ENCODE results near the gene ARHGAP42. TPM values are rescaled to one million over a fixed set of nuclear protein-coding genes. Genes with fewer than 3 reads are reported as not detected.

ARHGAP42 gene
- total and polyA plus RNA-seq, 2 of the 4 experiments (the other 2 are of a cell fraction) = 2.9 to 7.3 TPM

GRCh38 chr11:100830978-100831732 is 144.1 kb downstream of the ARHGAP42 start:
- Histone ChIP-seq H3K27me3 (ENCODE audit: control insufficient read depth, insufficient read depth, low read length) (no peaks in the 10 kb centered on the region), H2BK5ac (ENCODE audit: low read depth, low read length, poor library complexity, severe bottlenecking) (peak overlapping the region; percentile 30), H2BK15ac (ENCODE audit: low read depth, low read length) (no peak overlapping the region), H3K4ac (ENCODE audit: low read depth, low read length) (peak overlapping the region; percentile 70), H4K5ac (ENCODE audit: low read depth, low read length) (no peak overlapping the region), H3K14ac (replicated peaks; ENCODE audit: low read depth, low read length) (no peak overlapping the region), H3K23ac (ENCODE audit: low read depth, low read length) (no peak overlapping the region), H3K4me1 (ENCODE audit: control insufficient read depth, insufficient read depth, low read length) (peaks cover 10% of the 10 kb centered on the region), H3K4me2 (ENCODE audit: low read depth, low read length) (peak overlapping the region; percentile 86), H2BK20ac (ENCODE audit: low read depth, low read length) (peak overlapping the region; percentile 47; the same call in 1 of the 2 replicates), H3K9me3 (ENCODE audit: control insufficient read depth, insufficient read depth, low read length) (no peaks in the 10 kb centered on the region), H2AFZ (replicated peaks; ENCODE audit: low read length, poor library complexity) (no peak overlapping the region), H3K9ac (ENCODE audit: low read depth, low read length) (no peak overlapping the region), H3K27ac (ENCODE audit: insufficient read depth, low read length) (peak overlapping the region; percentile 24; the same call in 1 of the 2 replicates), H2AK9ac (replicated peaks; ENCODE audit: low read depth, low read length, poor library complexity) (no peak overlapping the region), H3K18ac (ENCODE audit: low read depth, low read length) (peak overlapping the region; percentile 61; the same call in 1 of the 2 replicates), H3K79me1 (ENCODE audit: low read depth in 1 of 2, low read length in 2 of 2) (peaks cover 0 to 29% of the 10 kb centered on the region in 2 experiments; a peak in 2 of 4 replicates), H4K8ac (ENCODE audit: low read depth in 2 of 2, low read length in 2 of 2) (peak overlapping the region in 1 of 2 experiments; percentile 55; a peak in 1 of 4 replicates), H3K36me3 (ENCODE audit: control insufficient read depth, insufficient read depth, low read length) (no peaks in the 10 kb centered on the region), H3K9me1 (ENCODE audit: insufficient read depth, low read length) (peaks cover 6% of the 10 kb centered on the region; the same call in 1 of the 2 replicates), H4K91ac (ENCODE audit: insufficient read depth, low read depth, low read length) (no peak overlapping the region), H2AK5ac (ENCODE audit: low read depth, low read length) (peak overlapping the region; percentile 85; the same call in 1 of the 2 replicates), H4K20me1 (ENCODE audit: insufficient read depth, low read length) (peaks cover 7% of the 10 kb centered on the region; the same call in 1 of the 2 replicates), H2BK120ac (ENCODE audit: low read depth, low read length) (peak overlapping the region; percentile 60; the same call in 1 of the 2 replicates), H3K56ac (ENCODE audit: extremely low read depth, insufficient read depth, low read length) (no peak overlapping the region), H3K4me3 (ENCODE audit: insufficient read depth, low read depth, low read length) (no peak overlapping the region)
- dilution Hi-C loops (cut with HindIII; ENCODE audit: low sequenced_read_pairs, unreplicated experiment) (no loop called here), in situ Hi-C loops (cut with MboI; ENCODE audit: low sequenced_read_pairs) (no loop called here), intact Hi-C loops (cut with micrococcal nuclease) (no loop called here)
- BruUV-seq (replicated peaks) = no TSS peak
- DNase-seq (peak; percentile 81), ATAC-seq (ENCODE audit: low read depth) (peak; percentile 90)
- no CpG with 5 or more reads among the region's 6 CpGs for WGBS, 2 experiments (ENCODE audit: extremely low coverage in 2 of 2, insufficient read length in 1 of 2)
- TF ChIP-seq CEBPB (IDR thresholded peaks at IDR 0.05; ENCODE audit: low read depth, low read length) (no peak), USF2 (IDR thresholded peaks at IDR 0.05; ENCODE audit: low read depth, low read length) (no peak), BHLHE40 (IDR thresholded peaks at IDR 0.05; ENCODE audit: low read depth, low read length) (peak; percentile 75), CTCF (conservative IDR thresholded peaks at IDR 0.05; ENCODE audit: low read depth, low read length) (no peak), FOS (IDR thresholded peaks at IDR 0.05; ENCODE audit: low read depth, low read length) (peak; percentile 80)
- POLR2A ChIA-PET (ENCODE audit: unreplicated experiment) = no interaction called here
- CTCF ChIA-PET = interaction anchor here (0.5 to 2.5 kb wide), 4 partner anchors 18 to 153 kb away, joined by 3 to 5 read pairs (median 3); partner anchors contain the start of gene ARHGAP42

Measured in IMR-90 (cell line).